T1000 (cell line): ENCODE results near the gene ABHD6.
"Not testable (repeated sequence)": the region's sequence is repeated elsewhere in the genome, so short reads cannot be mapped to it uniquely, and the experiment has no call there.

ENCODE experiments used
- DNase-seq: peaks from one replicate; lab custom pipeline; 2025; ENCODE audit warnings: mixed read lengths; lab: John Stamatoyannopoulos, UW

The ABHD6 gene

DNA sequence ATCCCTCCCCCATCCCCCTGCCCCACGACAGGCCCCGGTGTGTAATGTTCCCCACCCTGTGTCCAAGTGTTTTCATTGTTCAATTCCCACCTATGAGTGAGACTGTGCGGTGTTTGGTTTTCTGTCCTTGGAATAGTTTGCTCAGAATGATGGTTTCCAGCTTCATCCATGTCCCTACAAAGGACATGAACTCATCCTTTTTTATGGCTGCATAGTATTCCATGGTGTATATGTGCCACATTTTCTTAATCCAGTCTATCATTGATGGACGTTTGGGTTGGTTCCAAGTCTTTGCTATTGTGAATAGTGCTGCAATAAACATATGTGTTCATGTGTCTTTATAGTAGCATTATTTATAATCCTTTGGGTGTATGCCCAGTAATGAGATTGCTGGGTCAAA, 5.3 kb downstream of the ABHD6 start:
- not testable (repeated sequence) for DNase-seq

DNA sequence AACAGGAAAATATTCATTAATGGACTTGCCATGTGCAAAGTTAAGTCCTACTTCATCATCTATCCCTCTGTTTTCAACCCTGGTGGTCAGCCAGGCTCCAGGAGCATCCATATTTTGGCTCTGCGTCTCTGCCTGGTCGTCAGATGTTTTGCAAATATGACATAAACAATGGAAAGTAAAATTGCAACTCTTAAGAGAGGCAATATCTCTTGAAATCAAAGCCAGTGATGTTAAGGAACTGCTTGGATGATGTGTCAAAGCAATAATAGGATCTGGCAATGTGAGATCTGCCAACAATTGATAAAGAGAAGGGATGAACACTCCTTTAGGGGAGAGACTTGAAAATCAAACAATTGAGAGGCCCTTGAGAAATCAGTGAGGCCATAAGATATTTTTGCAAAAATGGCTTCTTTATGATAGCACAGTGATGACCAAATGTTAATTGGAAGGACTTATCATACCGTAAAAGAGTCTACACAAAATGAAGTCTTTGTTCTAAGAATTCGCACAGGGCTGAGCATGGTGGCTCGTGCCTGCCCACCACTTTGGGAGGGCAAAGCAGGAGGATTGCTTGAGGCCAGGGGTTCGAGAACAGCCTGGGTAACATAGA, 6.5 kb downstream of the ABHD6 start:
- DNase-seq = no peak

DNA sequence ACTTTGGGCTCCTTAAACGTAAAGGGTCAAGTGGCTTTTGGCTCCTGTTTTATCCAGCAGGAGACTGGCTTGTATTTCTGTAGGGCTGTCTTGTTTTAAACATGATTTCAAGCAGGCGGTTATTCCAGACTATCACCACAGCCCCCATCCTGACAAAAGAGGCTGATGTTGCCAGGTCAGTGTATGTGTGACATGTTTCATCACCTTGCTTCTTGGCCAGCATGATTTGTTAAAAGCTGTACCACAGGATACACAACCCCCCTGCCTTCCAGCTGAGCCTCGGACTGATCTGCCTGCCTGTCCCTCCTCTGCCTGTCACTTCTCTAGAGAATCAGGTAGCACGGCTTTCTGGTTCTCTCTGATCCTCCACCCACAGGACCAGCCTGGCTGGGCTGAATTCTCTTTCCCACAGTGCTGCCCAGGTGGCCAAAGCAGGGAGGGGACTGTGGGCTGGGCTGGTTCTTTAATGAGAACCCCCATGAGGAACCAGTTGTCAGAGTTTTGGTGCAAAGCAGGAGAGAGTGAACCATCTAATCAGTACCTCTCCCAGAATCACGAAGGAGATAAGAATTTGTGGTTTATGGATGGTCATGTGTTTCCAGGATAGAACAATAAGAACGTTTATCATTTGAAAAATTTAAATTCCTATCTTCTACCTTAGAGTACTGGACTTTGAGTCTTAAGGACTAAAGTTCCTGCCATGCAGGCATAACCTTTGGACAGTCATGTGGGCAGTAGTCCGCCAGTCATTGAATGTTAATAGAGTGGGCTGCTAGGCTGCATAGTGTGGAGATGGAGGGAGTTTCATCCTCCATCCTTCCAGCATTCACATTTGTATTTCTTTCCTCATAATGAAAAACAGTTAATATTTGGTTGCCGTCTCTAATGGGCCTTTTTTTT, 8.8 kb downstream of the ABHD6 start:
- no peak for DNase-seq

DNA sequence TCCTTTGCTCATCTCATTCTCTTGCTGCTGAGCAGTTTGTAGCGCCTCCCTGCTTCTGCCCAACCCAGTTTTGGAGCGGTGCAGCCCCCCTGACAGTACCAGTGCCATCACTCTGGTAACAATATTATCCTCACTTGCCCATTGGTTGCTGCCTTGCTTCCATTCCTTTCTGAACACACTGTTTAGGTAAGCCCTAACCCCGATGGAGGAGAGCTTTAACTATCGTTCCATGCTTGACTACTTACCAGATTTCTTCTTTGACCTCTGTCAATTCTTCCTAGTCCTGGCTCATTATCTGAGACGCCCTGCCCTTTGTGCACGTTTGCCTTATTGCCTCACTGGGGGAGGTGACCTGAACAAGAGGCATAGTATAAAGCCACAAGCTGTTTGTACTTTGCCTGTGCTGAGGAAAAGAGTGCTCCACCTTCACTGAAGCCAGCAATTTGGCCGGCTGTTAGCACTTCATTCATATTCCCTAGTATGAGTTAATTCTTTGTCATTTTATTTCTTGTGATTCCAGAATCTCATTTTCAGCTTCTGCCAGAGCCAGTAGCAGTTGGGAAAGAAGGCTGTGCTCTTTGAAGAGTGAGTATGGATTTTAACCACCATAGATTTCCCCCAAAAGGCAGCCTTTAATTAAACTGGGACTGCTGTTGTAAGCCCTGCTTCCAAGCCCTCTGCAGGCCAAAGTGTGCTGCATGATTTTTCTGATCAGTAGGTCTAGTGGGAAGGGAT, 11.9 kb downstream of the ABHD6 start:
- no peak for DNase-seq

DNA sequence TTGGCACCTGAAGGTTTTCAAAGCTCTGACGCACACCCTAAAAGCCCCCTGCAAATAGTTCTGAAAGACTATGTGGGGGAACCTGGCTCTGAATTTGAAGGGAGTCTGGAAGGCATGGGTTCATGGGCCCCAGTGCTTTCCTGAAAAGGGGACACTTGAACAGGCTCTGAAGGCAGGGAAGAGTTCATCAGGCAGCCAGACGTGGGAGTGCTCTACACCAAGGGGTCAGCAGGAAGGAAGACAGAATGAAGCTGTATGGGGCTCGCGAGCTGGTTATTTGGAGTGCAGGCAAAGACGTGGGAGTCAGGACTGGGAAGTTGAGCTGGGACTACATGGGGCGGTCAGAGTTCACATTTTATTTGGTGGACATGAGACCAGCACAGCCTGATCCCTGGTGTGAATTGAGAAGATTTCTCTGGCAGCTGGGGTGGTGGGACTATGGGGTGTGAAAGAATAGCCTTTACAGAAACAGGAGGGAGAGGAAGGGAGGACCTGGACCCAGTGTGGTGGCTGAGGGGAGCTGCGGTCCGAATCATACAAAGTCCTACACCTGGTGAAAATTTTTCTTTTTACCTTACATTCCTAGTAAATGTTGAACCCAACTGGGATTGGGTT, 12.6 kb downstream of the ABHD6 start:
- no peak for DNase-seq

DNA sequence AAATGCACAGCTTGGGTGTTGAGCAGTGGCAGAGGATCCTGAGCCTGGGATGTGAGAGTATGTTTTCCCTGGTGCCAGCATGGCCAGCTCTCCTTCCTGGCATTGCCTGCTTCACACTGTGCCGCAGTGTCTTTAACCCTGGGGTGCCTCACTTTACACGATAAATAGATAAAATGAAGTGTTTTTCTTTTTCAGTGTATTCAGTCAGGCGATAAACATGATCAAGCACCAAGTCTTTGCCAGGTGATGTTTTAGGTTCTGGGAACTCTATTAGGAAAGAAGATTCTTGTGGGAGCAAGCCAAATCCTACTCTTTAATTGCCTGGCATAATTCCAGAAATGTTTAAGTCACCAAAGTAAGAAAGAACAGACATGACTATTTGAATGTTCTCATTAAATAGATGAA, 14.0 kb downstream of the ABHD6 start:
- no peak for DNase-seq

DNA sequence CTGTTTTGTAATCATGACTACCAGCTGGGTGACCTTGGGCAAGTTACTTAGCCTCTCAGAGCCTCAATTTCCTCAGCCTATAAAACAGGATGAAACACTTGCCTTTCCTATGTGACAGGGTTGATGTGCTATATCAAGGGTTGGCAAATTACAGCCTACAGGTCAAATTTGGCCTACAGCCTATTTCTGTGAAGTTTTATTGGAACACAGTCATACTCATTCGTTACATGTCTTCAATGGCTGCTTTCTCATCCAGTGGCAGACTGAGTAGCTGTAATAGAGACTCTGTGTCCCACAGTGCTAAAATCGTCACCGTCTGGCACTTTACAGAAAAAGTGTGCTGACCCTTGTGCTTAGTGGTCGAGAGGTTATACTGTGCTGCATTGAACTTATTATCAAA, 16.6 kb downstream of the ABHD6 start:
- DNase-seq = no peak

DNA sequence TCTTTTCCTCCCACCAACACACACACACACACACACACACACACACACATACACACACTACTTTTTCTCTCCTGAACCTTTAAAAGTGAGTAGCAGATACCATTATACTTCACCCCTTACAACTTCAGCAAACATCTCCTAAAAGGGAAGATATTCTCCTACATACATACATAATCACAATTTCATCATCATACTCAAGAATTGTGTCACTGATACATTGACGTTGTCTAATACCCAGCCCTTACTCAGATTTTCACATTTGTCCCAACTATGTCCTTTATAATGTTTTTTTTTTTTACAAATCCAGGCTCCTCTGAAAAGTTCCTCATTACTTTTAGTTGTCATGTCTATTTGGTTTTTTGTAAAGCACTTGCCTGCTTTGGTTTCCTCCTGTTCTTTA, 18.5 kb downstream of the ABHD6 start:
- no peak for DNase-seq

DNA sequence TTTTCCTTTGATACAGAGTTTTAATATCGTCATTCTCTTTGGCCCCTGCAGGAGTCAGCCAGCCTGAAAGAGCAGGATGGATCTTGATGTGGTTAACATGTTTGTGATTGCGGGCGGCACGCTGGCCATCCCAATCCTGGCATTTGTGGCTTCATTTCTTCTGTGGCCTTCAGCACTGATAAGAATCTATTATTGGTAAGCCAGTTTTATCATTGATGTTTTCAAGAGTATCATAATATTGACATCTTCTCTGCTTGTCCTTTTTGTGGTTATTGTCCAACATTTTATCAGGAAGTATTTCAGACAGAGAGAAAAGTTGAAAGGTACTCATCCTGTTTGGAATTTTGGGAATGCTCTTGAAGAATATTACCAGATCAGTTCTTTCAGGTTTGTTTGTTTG, 18.9 kb downstream of the ABHD6 start:
- no peak for DNase-seq

DNA sequence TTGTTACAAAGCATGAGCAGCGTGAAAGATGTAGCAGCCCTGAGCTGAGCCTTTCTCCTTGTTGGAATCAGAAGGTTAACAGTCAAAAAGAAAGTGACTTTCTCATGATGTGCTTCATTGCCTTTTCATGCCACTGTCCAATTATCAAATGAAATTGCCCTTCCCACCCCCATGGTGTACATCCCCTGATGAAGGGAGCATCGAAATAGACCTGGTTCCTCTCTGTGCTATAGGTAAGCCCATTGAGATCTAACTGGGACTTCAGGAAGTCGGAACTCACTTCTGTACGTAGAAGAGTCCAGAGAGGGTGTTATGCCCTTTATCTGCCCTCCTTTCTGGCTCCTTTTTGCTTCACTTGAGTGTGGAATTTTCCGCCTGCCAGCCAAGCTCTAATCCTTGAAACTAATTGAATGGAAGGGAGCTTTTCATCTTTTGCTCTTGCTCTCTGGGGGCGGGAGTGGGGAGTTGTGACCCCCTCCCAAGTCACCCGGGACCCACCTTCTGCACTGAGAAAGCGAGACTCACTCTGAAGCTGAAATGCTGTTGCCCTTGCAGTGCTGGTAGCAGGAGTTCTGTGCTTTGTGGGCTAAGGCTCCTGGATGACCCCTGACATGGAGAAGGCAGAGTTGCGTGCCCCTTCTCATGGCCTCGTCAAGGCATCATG, 20.9 kb downstream of the ABHD6 start:
- no peak for DNase-seq

DNA sequence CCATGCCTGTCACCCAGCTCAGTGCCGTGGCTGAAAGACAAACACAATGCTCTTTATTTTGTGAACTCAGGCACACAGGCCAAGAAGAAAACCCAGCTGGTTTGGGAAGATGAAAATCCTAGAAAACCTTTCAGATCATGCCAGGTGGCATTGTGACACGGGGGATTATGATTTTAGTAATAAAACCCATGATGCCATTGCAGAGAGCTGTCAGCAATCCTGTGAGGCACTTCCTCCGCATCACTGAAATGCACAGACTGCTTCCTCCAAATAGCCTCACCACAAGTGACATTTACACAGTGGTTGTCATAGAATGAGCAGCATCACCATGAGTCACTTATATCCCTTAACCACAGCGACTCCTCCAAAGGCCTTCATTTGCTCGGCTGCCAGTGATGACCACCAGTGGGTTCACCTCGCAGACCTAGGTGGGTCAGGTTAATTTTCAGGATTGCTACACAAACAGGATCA, 22.7 kb downstream of the ABHD6 start:
- no peak for DNase-seq

DNA sequence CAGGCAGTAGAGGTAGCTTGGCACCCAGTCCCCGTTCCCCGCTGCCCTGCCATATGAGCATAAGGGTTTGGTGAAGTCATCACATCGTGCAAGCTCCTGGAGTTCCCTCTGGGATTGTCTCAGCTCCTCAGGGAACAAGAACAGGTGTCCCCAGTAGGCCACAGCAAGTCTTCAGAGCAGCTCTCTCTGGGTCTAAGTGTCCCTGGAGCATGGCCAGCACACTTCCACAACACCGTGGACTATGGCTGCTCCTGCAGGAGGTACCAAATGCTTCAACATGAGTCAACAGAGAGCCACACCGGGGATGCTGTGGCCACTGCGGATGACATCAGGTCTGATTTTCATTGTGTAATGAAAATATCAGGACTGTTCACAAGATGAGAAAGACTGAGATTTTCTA, 23.1 kb downstream of the ABHD6 start:
- peak; percentile 45 for DNase-seq

DNA sequence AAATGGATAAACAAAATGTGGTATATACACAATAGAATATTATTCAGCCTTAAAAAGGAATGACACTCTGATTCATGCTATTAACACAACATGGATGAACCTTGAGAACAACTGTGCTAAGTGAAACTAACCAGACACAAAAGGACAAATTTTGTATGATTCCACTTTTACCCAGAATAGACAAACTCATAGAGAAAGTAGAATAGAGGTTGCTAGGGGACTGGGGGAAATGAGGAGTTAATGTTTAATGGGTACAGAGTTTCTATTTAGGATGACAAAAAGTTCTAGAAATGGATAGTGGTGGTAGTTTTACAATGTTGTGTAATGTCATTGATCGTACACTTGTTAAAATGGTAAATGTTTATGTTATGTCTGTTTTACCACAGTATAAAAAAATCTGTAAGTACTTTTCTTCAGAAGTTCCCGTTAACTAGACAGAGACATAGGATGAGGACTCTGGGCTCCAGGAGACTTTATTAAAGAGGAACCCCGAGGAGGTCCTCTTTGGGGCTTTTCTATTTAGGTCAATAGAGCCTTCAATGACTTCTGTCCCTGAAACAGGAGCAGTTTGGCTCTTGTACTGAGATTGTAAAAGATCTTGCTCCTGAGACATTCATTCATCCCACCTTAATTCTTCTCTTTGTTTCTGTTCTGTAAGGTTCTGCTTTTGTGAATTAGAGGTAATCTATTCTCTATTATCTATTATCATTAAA, 24.5 kb downstream of the ABHD6 start:
- DNase-seq = no peak

DNA sequence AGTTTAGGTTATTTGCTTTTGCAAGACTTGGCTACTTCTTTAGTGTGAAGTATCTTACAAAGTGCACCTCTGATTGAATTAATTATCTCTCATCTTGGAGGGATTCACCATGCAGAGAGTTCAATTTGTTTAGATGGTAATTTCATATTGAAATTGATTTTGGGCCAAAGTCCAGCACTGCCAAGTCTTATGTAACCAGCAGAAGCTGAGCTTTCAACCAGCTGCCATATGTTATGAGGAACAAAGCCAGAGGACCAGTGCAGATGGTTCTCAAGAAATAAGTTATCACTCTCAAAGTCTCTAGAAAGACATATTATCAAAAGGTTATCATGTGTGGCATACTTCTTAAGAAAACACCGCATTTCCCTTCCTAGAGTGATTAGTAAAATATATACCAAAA, 29.0 kb downstream of the ABHD6 start:
- no peak for DNase-seq

DNA sequence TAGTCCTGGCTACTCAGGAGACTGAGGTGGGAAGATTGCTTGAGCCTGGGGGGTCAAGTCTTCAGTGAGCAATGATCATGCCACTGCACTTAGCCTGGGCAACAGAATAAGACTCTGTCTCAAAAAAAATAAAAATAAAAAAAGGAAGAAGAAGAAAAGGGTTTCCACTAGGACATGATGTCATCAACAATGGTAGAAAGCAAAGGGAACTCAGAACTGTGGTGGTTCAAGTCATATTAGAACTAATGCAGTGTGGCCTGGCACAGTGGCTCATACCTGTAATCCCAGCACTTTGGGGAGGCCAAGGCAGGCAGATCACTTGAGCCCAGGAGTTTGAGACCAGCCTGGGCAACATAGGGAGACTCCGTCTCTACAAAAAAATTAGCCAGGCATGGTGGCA, 30.0 kb downstream of the ABHD6 start:
- not testable (repeated sequence) for DNase-seq

DNA sequence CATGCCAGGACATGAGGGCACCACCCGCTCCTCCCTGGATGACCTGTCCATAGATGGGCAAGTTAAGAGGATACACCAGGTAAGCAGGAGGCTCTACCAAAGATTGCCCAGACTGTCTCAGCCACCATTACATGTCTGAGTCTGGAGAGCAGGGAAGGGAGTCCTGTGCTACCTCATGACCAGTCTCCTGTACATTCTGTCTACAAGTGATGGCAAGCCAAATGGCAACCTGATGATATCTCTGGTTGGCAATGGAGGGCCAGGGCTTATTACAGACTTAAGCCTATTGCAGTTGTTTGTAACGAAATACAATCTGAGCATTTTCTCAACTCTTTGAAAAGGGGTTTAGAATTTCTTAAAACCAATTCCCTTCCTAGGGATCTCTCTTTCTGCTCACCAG, 31.8 kb downstream of the ABHD6 start:
- DNase-seq = no peak

DNA sequence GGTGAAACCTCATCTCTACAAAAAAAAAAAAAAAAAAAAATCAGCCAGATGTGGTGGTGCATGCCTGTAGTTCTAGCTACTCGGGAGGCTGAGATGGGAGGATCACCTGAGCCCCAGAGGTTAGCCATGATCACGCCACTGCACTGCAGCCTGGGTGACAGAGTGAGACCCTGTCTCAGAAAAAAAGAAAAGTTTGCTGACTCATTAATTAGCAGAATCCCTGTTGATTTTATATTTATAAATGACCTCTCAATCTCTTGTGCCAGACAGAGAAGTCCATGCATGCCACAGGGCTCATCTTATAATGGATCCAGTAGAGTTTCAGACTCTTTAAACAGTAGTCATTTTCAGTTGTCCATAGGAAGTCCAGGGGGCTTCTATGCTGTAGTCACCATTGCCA, 32.9 kb downstream of the ABHD6 start:
- DNase-seq = no peak

DNA sequence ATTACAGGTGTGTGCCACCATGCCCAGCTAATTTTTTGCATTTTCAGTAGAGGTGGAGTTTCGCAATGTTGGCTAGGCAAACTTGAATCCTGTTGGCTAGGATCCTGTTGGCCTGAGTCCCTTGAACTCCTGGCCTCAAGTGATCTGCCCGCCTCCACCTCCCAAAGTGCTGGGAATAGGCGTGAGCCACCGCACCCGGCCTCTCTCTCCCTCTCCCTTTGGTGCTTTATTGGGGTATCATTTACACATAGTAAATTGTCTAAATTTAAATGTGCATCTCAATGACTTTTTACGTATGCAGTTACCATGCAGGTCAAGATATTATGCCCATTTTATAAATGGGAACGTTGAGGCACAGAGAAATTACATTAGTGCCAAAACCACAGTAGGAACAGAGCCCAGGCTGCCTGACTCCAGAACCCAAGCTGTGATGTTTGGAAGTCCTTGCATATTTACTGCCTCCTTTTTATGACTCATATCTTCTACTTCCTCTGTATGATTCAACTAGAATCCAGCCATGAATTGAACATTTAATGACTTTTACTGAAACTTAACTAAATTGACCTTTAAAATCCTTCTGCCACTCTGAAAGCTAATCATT, 34.4 kb downstream of the ABHD6 start:
- peak; percentile 4 for DNase-seq

DNA sequence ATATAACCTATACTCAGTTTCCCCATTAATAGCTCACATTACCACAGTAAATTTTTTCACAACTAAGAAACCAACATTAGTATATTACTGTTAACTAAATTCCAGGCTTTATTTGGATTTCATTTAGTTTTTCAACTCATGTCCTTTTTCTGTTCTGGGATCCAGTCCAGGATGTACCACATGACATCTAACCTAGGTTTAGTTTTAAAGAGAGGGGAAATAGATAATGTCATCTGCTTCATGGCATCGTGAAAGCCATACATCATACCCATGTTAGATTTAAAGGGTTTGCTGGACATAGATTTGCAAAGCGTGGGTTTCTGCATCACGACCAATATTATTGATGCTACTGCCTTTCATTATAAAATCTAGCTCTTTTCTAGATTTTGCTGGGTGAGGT, 35.3 kb downstream of the ABHD6 start:
- DNase-seq = no peak

DNA sequence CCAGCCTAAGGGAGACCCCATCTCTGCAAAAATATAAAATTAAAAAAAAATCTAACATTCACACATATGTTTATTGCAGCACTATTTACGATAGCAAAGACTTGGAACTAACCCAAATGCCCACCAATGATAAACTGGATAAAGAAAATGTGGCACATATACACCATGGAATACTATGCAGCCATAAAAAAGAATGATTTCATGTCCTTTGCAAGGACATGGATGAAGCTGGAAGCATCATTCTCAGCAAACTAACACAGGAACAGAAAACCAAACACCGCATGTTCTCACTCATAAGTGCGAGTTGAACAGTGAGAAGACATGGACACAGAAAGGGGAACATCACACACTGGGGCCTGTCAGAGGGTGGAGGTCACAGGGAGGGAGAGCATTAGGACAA, 35.8 kb downstream of the ABHD6 start:
- DNase-seq = not testable (repeated sequence)
